Activated T-cell treated with anti-CD3 and anti-CD28 coated beads, Interleukin-2, amount 50 U/mL, for 4 hours (primary cell): ENCODE results near the gene ZNG1B. TPM values are rescaled to one million over a fixed set of nuclear protein-coding genes. Genes with fewer than 3 reads are reported as not detected.
"Not testable (repeated sequence)": the region's sequence is repeated elsewhere in the genome, so short reads cannot be mapped to it uniquely, and the experiment has no call there.

Experiments used
- ATAC-seq, 2 donors: fragments of 200-7000 bp; cut with Tn5 transposase; one replicate each; pipeline ENCODE4 v1.10.0; 2021
- DNase-seq: peaks from one replicate; pipeline ENCODE4 v3.0.0-alpha.2; 2020
- H3K27me3 Mint-ChIP-seq: one replicate; pipeline ENCODE4 v1.8.0; 2021; ENCODE audit warnings: low read depth, mixed read lengths
- H3K36me3 Mint-ChIP-seq: one replicate; pipeline ENCODE4 v1.8.0; 2022; ENCODE audit warnings: mixed read lengths; ENCODE audit not compliant: insufficient read depth
- H3K4me1 Mint-ChIP-seq: one replicate; pipeline ENCODE4 v1.8.0; 2021; ENCODE audit warnings: low read depth, mixed read lengths
- H3K4me3 Mint-ChIP-seq: one replicate; pipeline ENCODE4 v1.8.0; 2021; ENCODE audit warnings: mild to moderate bottlenecking, moderate library complexity, mixed read lengths
- H3K9me3 Mint-ChIP-seq: one replicate; pipeline ENCODE4 v1.8.0; 2021; ENCODE audit warnings: mixed read lengths
- total RNA-seq, 3 donors: library from RNA; stranded (reverse); gene quantifications; one replicate each; pipeline ENCODE4 v1.2.1, GENCODE V29; 2021

The ZNG1B gene
- total RNA-seq, result 10 to 100 TPM; 45.8 to 50.1 (median 49.2) TPM

GRCh38 chr2:113437508-113438465 is at the start of gene ZNG1B:
Gene ZNG1B, plus strand, starts transcription at chr2:113437691. Its CDS starts 178 bp downstream, at chr2:113437869.
- ATAC-seq, H3K36me3 Mint-ChIP-seq, H3K9me3 Mint-ChIP-seq, H3K27me3 Mint-ChIP-seq, H3K4me1 Mint-ChIP-seq: not testable (repeated sequence)
- H3K4me3 Mint-ChIP-seq, result peak within 1 kb of the TSS; percentile 95
- peak; percentile 76 for DNase-seq

- ATAC-seq, result peak; percentile 81 to 92
- peak; percentile 33 for DNase-seq
- Mint-ChIP-seq H3K4me1 (peaks cover 10% of the 10 kb centered on the region), H3K36me3 (no peaks in the 10 kb centered on the region), H3K4me3 (peak overlapping the region; percentile 70), H3K9me3 (no peaks in the 10 kb centered on the region), H3K27me3 (peaks cover 8% of the 10 kb centered on the region)
These were observed 47.2 kb upstream of the ZNG1B start for GRCh38 chr2:113390124-113390849.

GRCh38 chr2:113391073-113391472 is 46.4 kb upstream of the ZNG1B start:
- Mint-ChIP-seq H3K36me3 (no peaks in the 10 kb centered on the region), H3K4me3 (no peak overlapping the region), H3K4me1 (peaks cover 10% of the 10 kb centered on the region), H3K27me3 (peaks cover 6% of the 10 kb centered on the region), H3K9me3 (no peaks in the 10 kb centered on the region)
- DNase-seq (no peak), ATAC-seq (no peak)

- no peak for DNase-seq
- ATAC-seq, result no peak
- no peak overlapping the region for H3K4me3 Mint-ChIP-seq
- no peaks in the 10 kb centered on the region for H3K4me1 Mint-ChIP-seq
- no peaks in the 10 kb centered on the region for H3K36me3 Mint-ChIP-seq
- no peaks in the 10 kb centered on the region for H3K9me3 Mint-ChIP-seq
- H3K27me3 Mint-ChIP-seq, result peaks cover 47% of the 10 kb centered on the region
These were observed 31.4 kb upstream of the ZNG1B start for GRCh38 chr2:113406114-113406513.

GRCh38 chr2:113407446-113408099 is 29.9 kb upstream of the ZNG1B start:
- H3K27me3 Mint-ChIP-seq, result peaks cover 40% of the 10 kb centered on the region
- no peak overlapping the region for H3K4me3 Mint-ChIP-seq
- no peaks in the 10 kb centered on the region for H3K4me1 Mint-ChIP-seq
- H3K9me3 Mint-ChIP-seq, result no peaks in the 10 kb centered on the region
- DNase-seq (no peak), ATAC-seq (no peak)
- no peaks in the 10 kb centered on the region for H3K36me3 Mint-ChIP-seq

GRCh38 chr2:113411725-113412352 is 25.7 kb upstream of the ZNG1B start:
- not testable (repeated sequence) for DNase-seq, ATAC-seq, H3K36me3 Mint-ChIP-seq, H3K4me3 Mint-ChIP-seq, H3K4me1 Mint-ChIP-seq, H3K9me3 Mint-ChIP-seq
- peaks cover 16% of the 10 kb centered on the region for H3K27me3 Mint-ChIP-seq

- not testable (repeated sequence) for H3K27me3 Mint-ChIP-seq, H3K36me3 Mint-ChIP-seq, ATAC-seq, DNase-seq, H3K9me3 Mint-ChIP-seq, H3K4me3 Mint-ChIP-seq, H3K4me1 Mint-ChIP-seq
These were observed 24.7 kb upstream of the ZNG1B start for GRCh38 chr2:113412774-113413173.

GRCh38 chr2:113431773-113432172 is 5.7 kb upstream of the ZNG1B start:
- not testable (repeated sequence) for H3K27me3 Mint-ChIP-seq, ATAC-seq, H3K4me3 Mint-ChIP-seq, H3K4me1 Mint-ChIP-seq, DNase-seq, H3K9me3 Mint-ChIP-seq, H3K36me3 Mint-ChIP-seq

- not testable (repeated sequence) for H3K4me1 Mint-ChIP-seq, H3K9me3 Mint-ChIP-seq, H3K27me3 Mint-ChIP-seq, H3K36me3 Mint-ChIP-seq, H3K4me3 Mint-ChIP-seq, ATAC-seq, DNase-seq
These were observed 4.0 kb upstream of the ZNG1B start for GRCh38 chr2:113433468-113433867.

GRCh38 chr2:113465770-113466169 is 28.3 kb downstream of the ZNG1B start:
- H3K9me3 Mint-ChIP-seq, DNase-seq, H3K4me1 Mint-ChIP-seq, H3K4me3 Mint-ChIP-seq, H3K36me3 Mint-ChIP-seq, H3K27me3 Mint-ChIP-seq, ATAC-seq: not testable (repeated sequence)

GRCh38 chr2:113476688-113477368 is 39.3 kb downstream of the ZNG1B start:
- not testable (repeated sequence) for H3K4me3 Mint-ChIP-seq, H3K9me3 Mint-ChIP-seq, DNase-seq, ATAC-seq, H3K36me3 Mint-ChIP-seq, H3K4me1 Mint-ChIP-seq, H3K27me3 Mint-ChIP-seq

GRCh38 chr2:113496527-113496926 is 59.0 kb downstream of the ZNG1B start:
- not testable (repeated sequence) for H3K9me3 Mint-ChIP-seq, H3K36me3 Mint-ChIP-seq, H3K27me3 Mint-ChIP-seq, DNase-seq, ATAC-seq, H3K4me1 Mint-ChIP-seq, H3K4me3 Mint-ChIP-seq

- not testable (repeated sequence) for H3K9me3 Mint-ChIP-seq, H3K4me1 Mint-ChIP-seq, ATAC-seq
These were observed 60.9 kb downstream of the ZNG1B start, which contains the start of gene FOXD4L1 for GRCh38 chr2:113498365-113498764. Gene FOXD4L1, plus strand, starts transcription at chr2:113498665. Its CDS starts 592 bp downstream, at chr2:113499257.

More at GRCh38 chr2:113498365-113498764, 60.9 kb downstream of the ZNG1B start, which contains the start of gene FOXD4L1:
- peaks cover 16% of the 10 kb centered on the region for H3K27me3 Mint-ChIP-seq
- not testable (repeated sequence) for DNase-seq, H3K4me3 Mint-ChIP-seq, H3K36me3 Mint-ChIP-seq
